Naive thymus-derived CD4-positive, alpha-beta T cell (primary cell): ENCODE data around the gene PSD. TPM values are rescaled to one million over a fixed set of nuclear protein-coding genes. Genes with fewer than 3 reads are reported as not detected.

Experiments
- ATAC-seq: fragments of 150-1000 bp; cut with Tn5 transposase; 2 replicates; pipeline ENCODE4 v1.10.0; 2021; ENCODE audit warnings: mild to moderate bottlenecking, moderate library complexity
- CTCF ChIA-PET: fragments of 350-600 bp; sonication (Branson Sonifier 250); formaldehyde crosslinking; loops from one replicate; lab custom pipeline; 2021; ENCODE audit warnings: antibody characterized with exemption; lab: Charles Lee
- POLR2A ChIA-PET: fragments of 350-600 bp; sonication (Branson Sonifier 250); formaldehyde crosslinking; loops from one replicate; lab custom pipeline; 2021; ENCODE audit warnings: antibody characterized with exemption, inconsistent platforms; lab: Charles Lee
- DNase-seq, 9 donors: peaks; one replicate each; pipeline versions ENCODE4 v3.0.0 to v3.0.0-alpha.2; 2020 to 2022; ENCODE audit warnings: mixed read lengths in 1 of 9
- H3K27ac ChIP-seq: one replicate; pipeline ENCODE4 v1.7.0; 2013; ENCODE audit warnings: mild to moderate bottlenecking, low read depth, low read length, moderate library complexity
- H3K27me3 ChIP-seq, 2 donors: one replicate each; pipeline ENCODE4 v1.7.0; 2013; ENCODE audit warnings: low read length in 2 of 2, mild to moderate bottlenecking in 2 of 2, moderate library complexity in 2 of 2; ENCODE audit not compliant: control insufficient read depth in 2 of 2, insufficient read depth in 2 of 2
- H3K36me3 ChIP-seq, 3 experiments: 1 replicate in 2 of 3; 2 replicates in 1 of 3; pipeline ENCODE4 v1.7.0; 2013; ENCODE audit warnings: low read length in 3 of 3, mild to moderate bottlenecking in 3 of 3, moderate library complexity in 1 of 3; ENCODE audit not compliant: insufficient read depth in 3 of 3, control insufficient read depth in 2 of 3
- H3K4me1 ChIP-seq, 2 donors: one replicate each; pipeline ENCODE4 v1.7.0; 2013; ENCODE audit warnings: low read length in 2 of 2, mild to moderate bottlenecking in 2 of 2, moderate library complexity in 1 of 2; ENCODE audit not compliant: control insufficient read depth in 2 of 2, insufficient read depth in 2 of 2
- H3K4me3 ChIP-seq: 2 replicates; pipeline ENCODE4 v1.7.0; 2013; ENCODE audit warnings: mild to moderate bottlenecking, low read length
- H3K9me3 ChIP-seq, 3 experiments: 1 replicate in 2 of 3; 2 replicates in 1 of 3; pipeline ENCODE4 v1.7.0; 2013; ENCODE audit warnings: low read length in 3 of 3; ENCODE audit not compliant: control insufficient read depth in 2 of 3
- H3K27ac Mint-ChIP-seq, 9 donors: one replicate each; pipeline ENCODE4 v1.8.0; 2020 to 2022; ENCODE audit warnings: mixed read lengths in 9 of 9, mild to moderate bottlenecking in 8 of 9, moderate library complexity in 5 of 9, inconsistent platforms in 2 of 9
- H3K27me3 Mint-ChIP-seq, 5 donors: one replicate each; pipeline ENCODE4 v1.8.0; 2021 to 2022; ENCODE audit warnings: mixed read lengths in 5 of 5, mild to moderate bottlenecking in 1 of 5
- H3K36me3 Mint-ChIP-seq, 5 donors: one replicate each; pipeline ENCODE4 v1.8.0; 2020 to 2022; ENCODE audit warnings: mixed read lengths in 5 of 5, mild to moderate bottlenecking in 3 of 5, inconsistent platforms in 1 of 5
- H3K4me1 Mint-ChIP-seq, 7 donors: one replicate each; pipeline ENCODE4 v1.8.0; 2020 to 2022; ENCODE audit warnings: mixed read lengths in 7 of 7, mild to moderate bottlenecking in 3 of 7, inconsistent platforms in 1 of 7
- H3K4me3 Mint-ChIP-seq, 10 donors: one replicate each; pipeline ENCODE4 v1.8.0; 2020 to 2022; ENCODE audit warnings: mild to moderate bottlenecking in 10 of 10, mixed read lengths in 10 of 10, moderate library complexity in 6 of 10, inconsistent platforms in 2 of 10
- H3K9me3 Mint-ChIP-seq, 11 donors: one replicate each; pipeline ENCODE4 v1.8.0; 2020 to 2022; ENCODE audit warnings: mixed read lengths in 11 of 11, mild to moderate bottlenecking in 4 of 11, inconsistent platforms in 1 of 11, moderate library complexity in 1 of 11
- intact Hi-C, 2 donors: fragments of 100-400 bp; cut with micrococcal nuclease; formaldehyde crosslinking; loops; one replicate each; pipeline ENCODE4 v1.15.1; 2023
- polyA plus RNA-seq, 2 donors: library from polyadenylated mRNA; unstranded; fragments of 300-500 nt; fragmentation: Illumina TruSeq; gene quantifications; one replicate each; pipeline ENCODE4 v1.2.3, GENCODE V29; 2021
- total RNA-seq, 6 experiments: library from RNA in 5 of 6; stranded (reverse) in 5 of 6; gene quantifications; 1 replicate in 5 of 6; 2 replicates in 1 of 6; pipeline ENCODE4 v1.2.3 and lab custom pipeline; 2021 to 2026

PSD gene
- total and polyA plus RNA-seq, 7 experiments from 2014 or later: 3.5 to 16.9 (median 8.2) TPM

DNA sequence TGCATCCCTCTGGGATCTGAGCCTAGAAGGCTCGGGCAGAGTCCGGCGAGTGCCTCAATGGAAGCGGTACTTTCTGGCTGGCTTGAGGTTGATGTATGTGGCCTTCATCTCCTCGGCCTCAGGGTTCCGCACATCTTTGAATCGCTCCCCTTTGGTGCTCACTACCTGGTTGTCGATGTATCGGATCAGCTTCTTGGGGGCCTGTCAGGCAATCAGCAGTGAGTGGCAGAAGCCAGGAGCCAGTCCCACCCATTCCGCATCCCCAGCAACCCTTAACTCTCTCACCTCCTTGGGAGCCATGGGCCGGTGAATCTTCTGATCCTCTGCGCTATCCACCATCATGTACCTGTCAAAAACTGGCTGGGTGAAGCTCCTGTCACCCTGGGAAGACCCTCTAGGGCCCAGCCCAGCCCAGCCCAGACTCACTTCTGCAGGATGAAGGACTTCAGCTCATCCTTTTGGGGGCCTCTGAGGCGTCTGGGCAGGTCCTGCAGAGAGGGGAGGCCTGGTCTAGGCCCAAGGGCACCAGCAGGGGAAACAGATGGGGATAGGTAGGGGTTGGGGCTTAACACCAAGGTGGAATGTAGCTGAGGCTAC lies 4.9 kb upstream of the PSD start:
- Mint-ChIP-seq H3K36me3 (peaks cover 0 to 7% (median 0%) of the 10 kb centered on the region in 5 donors), H3K27ac (peak overlapping the region in 2 of 9 donors; percentile 16 to 33), H3K9me3 (peaks cover 0 to 4% (median 0%) of the 10 kb centered on the region in 11 donors), H3K4me3 (peak overlapping the region in 9 of 10 donors; percentile 23 to 99 (median 73)), H3K27me3 (peaks cover 0 to 9% (median 0%) of the 10 kb centered on the region in 5 donors), H3K4me1 (peaks cover 20 to 45% (median 37%) of the 10 kb centered on the region in 7 donors)
- Histone ChIP-seq H3K27ac (no peak overlapping the region), H3K9me3 (no peaks in the 10 kb centered on the region), H3K4me3 (no peak overlapping the region), H3K36me3 (peaks cover 0 to 24% (median 0%) of the 10 kb centered on the region in 3 experiments), H3K4me1 (peaks cover 26 to 33% of the 10 kb centered on the region in 2 donors), H3K27me3 (no peaks in the 10 kb centered on the region)
- ChIA-PET POLR2A (interaction anchor here (0.8 to 6.3 kb wide), 7 partner anchors 10 to 48 kb away, joined by 3 to 133 read pairs (median 53); partner anchors contain the start of genes C10orf95, CUEDC2 and NFKB2), CTCF (interaction anchor here (0.6 to 5.3 kb wide), 8 partner anchors 8 to 81 kb away, joined by 3 to 40 read pairs (median 4); partner anchors contain the start of genes CUEDC2 and NFKB2)
- peak in 1 of 9 donors; percentile 3 for DNase-seq
- no peak for ATAC-seq
- intact Hi-C loops: no loop called here

DNA sequence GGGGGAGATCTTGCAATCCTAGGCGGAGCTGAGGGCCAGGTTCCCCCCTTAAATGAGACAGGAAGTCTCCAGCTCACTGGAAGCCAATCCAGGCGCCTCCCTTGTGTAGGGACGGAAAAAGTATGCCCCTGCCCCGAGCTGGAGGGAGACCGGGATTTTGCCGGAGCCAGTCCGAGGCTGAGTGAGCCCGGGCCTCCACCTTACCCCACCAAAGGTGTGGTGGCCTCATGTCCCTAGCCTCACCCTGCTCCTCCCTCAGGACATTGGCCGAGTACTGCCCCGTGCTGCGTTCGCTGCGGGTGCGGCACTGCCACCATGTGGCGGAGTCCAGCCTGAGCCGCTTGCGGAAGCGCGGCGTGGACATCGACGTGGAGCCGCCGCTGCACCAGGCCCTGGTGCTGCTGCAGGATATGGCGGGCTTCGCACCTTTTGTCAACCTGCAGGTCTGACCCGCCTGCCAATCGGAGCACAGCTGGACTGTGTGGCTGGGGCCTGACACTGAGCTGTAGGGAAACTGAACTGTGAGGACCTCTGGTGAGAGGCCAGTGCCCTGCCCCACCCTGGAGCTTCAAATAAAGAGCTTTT lies 4.1 kb upstream of the PSD start:
- ATAC-seq: peak; percentile 42
- DNase-seq: peak in 2 of 9 donors; percentile 16 to 75

DNA sequence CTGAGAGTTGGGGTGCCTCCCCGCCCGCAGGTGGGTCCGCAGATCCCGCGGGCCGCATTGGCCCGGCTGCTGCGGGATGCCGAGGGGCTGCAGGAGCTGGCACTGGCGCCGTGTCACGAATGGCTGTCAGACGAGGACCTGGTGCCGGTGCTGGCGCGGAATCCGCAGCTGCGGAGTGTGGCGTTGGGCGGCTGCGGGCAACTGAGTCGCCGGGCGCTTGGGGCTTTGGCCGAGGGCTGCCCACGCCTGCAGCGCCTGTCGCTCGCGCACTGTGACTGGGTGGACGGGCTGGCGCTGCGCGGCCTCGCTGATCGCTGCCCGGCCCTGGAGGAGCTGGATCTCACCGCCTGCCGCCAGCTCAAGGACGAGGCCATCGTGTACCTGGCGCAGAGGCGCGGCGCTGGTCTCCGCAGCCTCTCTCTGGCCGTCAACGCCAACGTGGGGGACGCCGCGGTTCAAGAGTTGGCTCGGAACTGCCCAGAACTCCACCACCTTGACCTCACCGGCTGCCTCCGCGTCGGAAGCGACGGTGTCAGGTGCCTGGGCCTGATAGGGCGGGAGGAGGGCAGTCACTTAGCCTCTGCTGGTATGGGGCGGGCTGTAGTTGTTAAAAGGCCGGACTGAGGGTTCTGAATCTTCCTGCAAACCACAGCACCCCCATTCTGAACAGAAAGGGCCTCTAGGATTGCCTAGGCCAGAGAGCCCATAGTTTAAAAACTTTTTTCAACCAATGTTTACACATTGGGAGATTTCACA lies 3.4 kb upstream of the PSD start:
- H3K36me3 ChIP-seq: peaks cover 0 to 24% (median 0%) of the 10 kb centered on the region in 3 experiments
- DNase-seq: no peak
- CTCF ChIA-PET: interaction anchor here (1.0 to 5.3 kb wide), 12 partner anchors 10 to 83 kb away, joined by 3 to 40 read pairs (median 4); partner anchors contain the start of genes CUEDC2 and NFKB2
- no peak for ATAC-seq
- H3K27ac Mint-ChIP-seq: peak overlapping the region; percentile 32 to 97 (median 77)
- H3K4me3 Mint-ChIP-seq: peak overlapping the region; percentile 94 to 99 (median 98)
- H3K4me1 Mint-ChIP-seq: peaks cover 17 to 46% (median 38%) of the 10 kb centered on the region in 7 donors
- peaks cover 0 to 7% (median 0%) of the 10 kb centered on the region in 5 donors for H3K36me3 Mint-ChIP-seq
- H3K27ac ChIP-seq: peak overlapping the region; percentile 75
- no peaks in the 10 kb centered on the region for H3K27me3 ChIP-seq
- POLR2A ChIA-PET: interaction anchor here (0.6 to 6.3 kb wide), 12 partner anchors 11 to 581 kb away, joined by 3 to 133 read pairs (median 10); partner anchors contain the start of genes C10orf95, CUEDC2, GBF1 and NFKB2
- peaks cover 12 to 23% (median 15%) of the 10 kb centered on the region in 5 donors for H3K27me3 Mint-ChIP-seq
- intact Hi-C loops: loop anchor here (1.0 to 2.0 kb wide), 16 partner anchors 10 to 290 kb away; partner anchors contain the start of genes ACTR1A (in 2 of the 2), CUEDC2 (in 2 of the 2), NOLC1 (in 2 of the 2) and GBF1 (in 1 of the 2)
- H3K4me1 ChIP-seq: peaks cover 26 to 33% of the 10 kb centered on the region in 2 donors
- peak overlapping the region; percentile 93 for H3K4me3 ChIP-seq
- H3K9me3 Mint-ChIP-seq: peaks cover 0 to 9% (median 0%) of the 10 kb centered on the region in 11 donors
- H3K9me3 ChIP-seq: no peaks in the 10 kb centered on the region

More for the DNA sequence above, 4.1 kb upstream of the PSD start:
- peak overlapping the region; percentile 75 for H3K27ac ChIP-seq
- Mint-ChIP-seq H3K4me3 (peak overlapping the region; percentile 94 to 99 (median 98)), H3K27me3 (peaks cover 7 to 17% (median 8%) of the 10 kb centered on the region in 5 donors), H3K9me3 (peaks cover 0 to 6% (median 0%) of the 10 kb centered on the region in 11 donors), H3K4me1 (peaks cover 23 to 44% (median 40%) of the 10 kb centered on the region in 7 donors), H3K27ac (peak overlapping the region; percentile 15 to 94 (median 69)), H3K36me3 (peaks cover 0 to 7% (median 0%) of the 10 kb centered on the region in 5 donors)
- no peaks in the 10 kb centered on the region for H3K9me3 ChIP-seq
- peak overlapping the region; percentile 93 for H3K4me3 ChIP-seq
- intact Hi-C loops: no loop called here
- ChIA-PET CTCF (interaction anchor here (0.6 to 5.3 kb wide), 11 partner anchors 9 to 82 kb away, joined by 3 to 40 read pairs (median 4); partner anchors contain the start of genes CUEDC2 and NFKB2), POLR2A (interaction anchor here (0.6 to 6.3 kb wide), 9 partner anchors 11 to 582 kb away, joined by 3 to 133 read pairs (median 10); partner anchors contain the start of genes C10orf95, CUEDC2, GBF1 and NFKB2)
- no peaks in the 10 kb centered on the region for H3K27me3 ChIP-seq
- H3K4me1 ChIP-seq: peaks cover 26 to 33% of the 10 kb centered on the region in 2 donors
- peaks cover 0 to 24% (median 0%) of the 10 kb centered on the region in 3 experiments for H3K36me3 ChIP-seq

DNA sequence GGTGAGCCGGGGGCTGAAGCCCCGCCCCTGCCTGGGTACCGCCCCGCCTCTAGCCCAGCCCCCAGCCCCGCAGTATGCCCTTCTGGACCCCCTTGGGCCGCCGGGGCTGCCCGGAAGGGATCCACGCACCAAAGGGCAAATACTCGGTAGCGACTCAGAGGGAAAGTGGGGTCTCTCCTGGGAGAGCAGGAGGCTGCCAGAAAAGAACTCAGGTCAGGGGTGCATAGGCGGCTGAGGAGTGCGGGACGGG lies 2.8 kb upstream of the PSD start:
- DNase-seq (peak in 1 of 9 donors; percentile 41), ATAC-seq (no peak)
- peaks cover 26 to 33% of the 10 kb centered on the region in 2 donors for H3K4me1 ChIP-seq
- Mint-ChIP-seq H3K27me3 (peaks cover 14 to 23% (median 16%) of the 10 kb centered on the region in 5 donors), H3K4me1 (peaks cover 17 to 46% (median 38%) of the 10 kb centered on the region in 7 donors), H3K27ac (peak overlapping the region in 8 of 9 donors; percentile 77 to 97 (median 94)), H3K4me3 (peak overlapping the region; percentile 94 to 99 (median 98)), H3K36me3 (peaks cover 0 to 5% (median 0%) of the 10 kb centered on the region in 5 donors), H3K9me3 (peaks cover 0 to 9% (median 0%) of the 10 kb centered on the region in 11 donors)
- POLR2A ChIA-PET: interaction anchor here (0.8 to 6.3 kb wide), 11 partner anchors 11 to 177 kb away, joined by 3 to 133 read pairs (median 10); partner anchors contain the start of genes C10orf95, CUEDC2, GBF1 and NFKB2
- no peaks in the 10 kb centered on the region for H3K9me3 ChIP-seq
- H3K27ac ChIP-seq: peak overlapping the region; percentile 75
- peak overlapping the region; percentile 93 for H3K4me3 ChIP-seq
- H3K27me3 ChIP-seq: no peaks in the 10 kb centered on the region
- intact Hi-C loops: loop anchor here (1.0 to 2.0 kb wide), 16 partner anchors 11 to 289 kb away; partner anchors contain the start of genes ACTR1A (in 2 of the 2), CUEDC2 (in 2 of the 2), NOLC1 (in 2 of the 2) and GBF1 (in 1 of the 2)
- CTCF ChIA-PET: interaction anchor here (1.3 to 5.3 kb wide), 7 partner anchors 10 to 40 kb away, joined by 4 to 40 read pairs (median 11); partner anchors contain the start of genes CUEDC2 and NFKB2
- H3K36me3 ChIP-seq: peaks cover 0 to 22% (median 0%) of the 10 kb centered on the region in 3 experiments

DNA sequence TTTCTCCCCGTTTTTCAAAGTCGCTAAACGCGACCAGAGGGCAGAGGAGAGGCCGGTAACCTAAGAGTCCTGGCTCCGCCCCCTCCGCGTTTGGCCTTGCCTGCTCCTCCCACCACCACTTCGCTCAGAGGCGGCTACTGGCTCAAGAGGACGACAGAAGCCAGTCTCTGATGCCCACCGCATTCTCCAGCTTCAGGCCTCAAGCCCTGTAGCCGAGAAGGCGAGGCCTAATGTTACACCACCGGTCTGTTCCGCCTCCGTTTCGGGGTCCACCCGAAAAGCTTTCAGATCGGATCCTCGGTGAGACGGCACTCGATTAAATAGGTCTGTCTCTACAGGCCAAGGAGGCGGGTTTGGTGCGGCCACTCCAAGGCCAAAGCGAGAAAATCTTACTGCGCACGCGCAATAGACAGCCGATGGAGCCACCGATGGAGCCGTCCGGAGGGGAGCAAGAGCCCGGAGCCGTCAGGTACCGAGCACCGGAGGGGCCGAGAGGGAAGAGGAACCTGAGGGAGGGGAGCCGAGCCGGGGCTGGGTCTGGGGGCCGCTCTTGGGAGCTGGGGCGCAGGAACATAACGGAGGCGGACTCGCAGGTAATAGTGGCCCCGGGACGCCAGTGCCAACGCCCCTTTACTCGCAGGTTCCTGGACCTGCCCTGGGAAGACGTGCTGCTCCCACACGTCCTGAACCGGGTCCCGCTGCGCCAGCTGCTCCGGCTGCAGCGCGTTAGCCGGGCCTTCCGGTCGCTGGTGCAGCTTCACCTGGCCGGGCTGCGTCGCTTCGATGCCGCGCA lies 2.3 kb upstream of the PSD start, which contains the start of gene FBXL15:
Gene FBXL15 (plus strand): TSS at position 123 of the 793 bp plus-strand sequence. CDS start 294 bp downstream, at position 417.
- intact Hi-C loops: loop anchor here (1.0 to 2.0 kb wide), 17 partner anchors 11 to 289 kb away; partner anchors contain the start of genes ACTR1A (in 2 of the 2), CUEDC2 (in 2 of the 2), NOLC1 (in 2 of the 2) and GBF1 (in 1 of the 2)
- H3K4me1 ChIP-seq: peaks cover 26 to 33% of the 10 kb centered on the region in 2 donors
- CTCF ChIA-PET: interaction anchor here (0.6 to 5.3 kb wide), 10 partner anchors 10 to 57 kb away, joined by 3 to 40 read pairs (median 6); partner anchors contain the start of genes CUEDC2 and NFKB2
- peak within 1 kb of the TSS; percentile 91 to 97 (median 95) for H3K27ac Mint-ChIP-seq
- peaks cover 0 to 9% (median 0%) of the 10 kb centered on the region in 11 donors for H3K9me3 Mint-ChIP-seq
- peak within 1 kb of the TSS; percentile 94 to 99 (median 98) for H3K4me3 Mint-ChIP-seq
- H3K4me3 ChIP-seq: peak within 1 kb of the TSS; percentile 93
- H3K36me3 Mint-ChIP-seq: peaks cover 0 to under 1% (median 0%) of the 10 kb centered on the region in 5 donors
- no peaks in the 10 kb centered on the region for H3K9me3 ChIP-seq
- ATAC-seq (peak; percentile 86), DNase-seq (peak; percentile 82 to 96 (median 90))
- H3K27me3 Mint-ChIP-seq: peaks cover 18 to 27% (median 20%) of the 10 kb centered on the region in 5 donors
- H3K4me1 Mint-ChIP-seq: peaks cover 17 to 46% (median 37%) of the 10 kb centered on the region in 7 donors
- H3K27me3 ChIP-seq: no peaks in the 10 kb centered on the region
- POLR2A ChIA-PET: interaction anchor here (0.6 to 6.3 kb wide), 12 partner anchors 10 to 312 kb away, joined by 3 to 133 read pairs (median 10); partner anchors contain the start of genes C10orf95, CUEDC2, GBF1 and NFKB2
- peaks cover 0 to 21% (median 0%) of the 10 kb centered on the region in 3 experiments for H3K36me3 ChIP-seq
- peak within 1 kb of the TSS; percentile 75 for H3K27ac ChIP-seq
